ENCODE data around the gene ABCB1.

Gene ABCB1

DNA sequence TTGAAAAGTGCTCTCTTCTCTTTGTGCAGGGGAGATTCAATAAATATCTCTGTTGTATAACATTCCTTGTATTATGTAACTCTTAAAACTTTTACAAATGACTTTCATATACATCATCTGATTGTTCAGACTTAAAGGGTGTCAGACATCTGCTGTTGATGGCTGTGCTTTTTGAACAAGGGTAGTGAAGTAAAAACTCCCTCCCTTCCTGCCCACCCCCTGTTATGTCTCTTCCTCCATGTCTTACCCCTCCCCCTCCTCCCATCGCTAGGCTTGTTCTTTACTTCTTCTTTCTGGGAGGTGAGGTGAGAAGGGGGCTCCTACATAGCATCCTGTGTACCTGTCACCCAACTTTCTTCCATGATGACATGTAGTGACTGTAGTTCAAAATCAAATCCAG lies 101.8 kb downstream of the ABCB1 start:
- TF ChIP-seq EZH2 (IDR thresholded peaks at IDR 0.05; ENCODE audit: borderline replicate concordance, low read length) (no peak), CTCF (IDR thresholded peaks at IDR 0.05; ENCODE audit: low read length) (no peak)
- H2AFZ ChIP-seq (ENCODE audit: low read length): no peak overlapping the region
- no peaks in the 10 kb centered on the region for H3K9me2 ChIP-seq (ENCODE audit: low read depth, low read length)

GRCh38 chr7:87497482-87497881 lies 103.2 kb downstream of the ABCB1 start:
- Histone ChIP-seq H3K36me3 (ENCODE audit: insufficient read depth, low read length) (no peaks in the 10 kb centered on the region), H3K4me3 (ENCODE audit: low read depth, low read length, poor library complexity, severe bottlenecking) (no peak overlapping the region), H3K9me3 (ENCODE audit: low read length) (0 out of 2 replicates have a peak, but pooled peaks cover 2% of the 10 kb centered on the region), H3K79me2 (ENCODE audit: insufficient read depth, low read length) (no peaks in the 10 kb centered on the region), H3F3A (ENCODE audit: insufficient read depth, low read length) (no peaks in the 10 kb centered on the region), H3K9ac (ENCODE audit: low read length) (no peak overlapping the region), H3K27me3 (ENCODE audit: insufficient read depth, low read length) (no peaks in the 10 kb centered on the region), H2AFZ (ENCODE audit: low read length) (no peak overlapping the region), H3K4me1 (ENCODE audit: insufficient read depth, low read length, severe bottlenecking) (peaks cover 13% of the 10 kb centered on the region), H4K20me1 (ENCODE audit: insufficient read depth, low read length) (no peaks in the 10 kb centered on the region), H3K4me2 (ENCODE audit: low read length) (no peak overlapping the region), H3K9me2 (ENCODE audit: low read depth, low read length) (no peaks in the 10 kb centered on the region), H3K27ac (ENCODE audit: low read depth, low read length, poor library complexity, severe bottlenecking) (no peak overlapping the region)
- TF ChIP-seq CTCF (IDR thresholded peaks at IDR 0.05; ENCODE audit: low read length) (no peak), EZH2 (IDR thresholded peaks at IDR 0.05; ENCODE audit: borderline replicate concordance, low read length) (no peak)

More for the DNA sequence above, 101.8 kb downstream of the ABCB1 start:
- Histone ChIP-seq H3K79me2 (ENCODE audit: insufficient read depth, low read length) (no peaks in the 10 kb centered on the region), H3K9me3 (ENCODE audit: low read length) (0 out of 2 replicates have a peak, but pooled peaks cover 2% of the 10 kb centered on the region), H3K9ac (ENCODE audit: low read length) (no peak overlapping the region), H3K27me3 (ENCODE audit: insufficient read depth, low read length) (no peaks in the 10 kb centered on the region), H3K4me1 (ENCODE audit: insufficient read depth, low read length, severe bottlenecking) (peaks cover 13% of the 10 kb centered on the region), H3K36me3 (ENCODE audit: insufficient read depth, low read length) (no peaks in the 10 kb centered on the region), H4K20me1 (ENCODE audit: insufficient read depth, low read length) (no peaks in the 10 kb centered on the region), H3K4me2 (ENCODE audit: low read length) (no peak overlapping the region; the same call in 1 of the 2 replicates), H3K4me3 (ENCODE audit: low read depth, low read length, poor library complexity, severe bottlenecking) (no peak overlapping the region), H3K27ac (ENCODE audit: low read depth, low read length, poor library complexity, severe bottlenecking) (no peak overlapping the region), H3F3A (ENCODE audit: insufficient read depth, low read length) (no peaks in the 10 kb centered on the region)

DNA sequence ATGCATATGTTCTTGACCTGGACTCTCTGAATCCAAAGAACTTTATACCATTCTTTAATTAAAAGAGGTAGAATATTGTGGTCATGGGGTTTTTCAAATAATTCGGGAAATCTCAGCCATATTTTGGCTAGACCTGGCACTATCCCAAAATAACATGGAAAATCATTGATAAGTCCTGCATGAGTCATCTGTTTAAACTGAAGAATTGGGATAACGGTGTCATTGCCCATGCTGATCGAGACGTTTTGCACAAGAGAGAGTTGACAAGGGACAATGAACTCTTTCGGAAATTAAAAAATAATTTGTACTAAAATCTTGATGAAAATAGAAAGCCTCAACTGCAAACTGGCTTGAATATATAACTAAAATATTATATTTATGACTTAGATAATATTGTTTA lies 105.3 kb downstream of the ABCB1 start:
- Histone ChIP-seq H3K4me2 (ENCODE audit: low read length) (no peak overlapping the region), H2AFZ (ENCODE audit: low read length) (no peak overlapping the region), H3K4me1 (ENCODE audit: insufficient read depth, low read length, severe bottlenecking) (peaks cover 13% of the 10 kb centered on the region), H3K27ac (ENCODE audit: low read depth, low read length, poor library complexity, severe bottlenecking) (no peak overlapping the region), H3K79me2 (ENCODE audit: insufficient read depth, low read length) (no peaks in the 10 kb centered on the region), H3F3A (ENCODE audit: insufficient read depth, low read length) (no peaks in the 10 kb centered on the region), H3K36me3 (ENCODE audit: insufficient read depth, low read length) (no peaks in the 10 kb centered on the region), H3K9ac (ENCODE audit: low read length) (no peak overlapping the region), H4K20me1 (ENCODE audit: insufficient read depth, low read length) (no peaks in the 10 kb centered on the region), H3K4me3 (ENCODE audit: low read depth, low read length, poor library complexity, severe bottlenecking) (no peak overlapping the region), H3K9me3 (ENCODE audit: low read length) (0 out of 2 replicates have a peak, but pooled peaks cover 2% of the 10 kb centered on the region), H3K9me2 (ENCODE audit: low read depth, low read length) (no peaks in the 10 kb centered on the region), H3K27me3 (ENCODE audit: insufficient read depth, low read length) (no peaks in the 10 kb centered on the region)
- TF ChIP-seq EZH2 (IDR thresholded peaks at IDR 0.05; ENCODE audit: borderline replicate concordance, low read length): no peak
- no peak for TF ChIP-seq CTCF (IDR thresholded peaks at IDR 0.05; ENCODE audit: low read length)
